Anterior cingulate cortex (tissue), 58 donors: Measurements from ENCODE around the gene MFSD2A.
"Not testable (repeated sequence)": the region's sequence is repeated elsewhere in the genome, so short reads cannot be mapped to it uniquely, and the experiment has no call there.

Experiments
- DNase-seq, 58 donors: peaks; one replicate each; lab custom pipeline; 2025; lab: John Stamatoyannopoulos, UW

Gene MFSD2A

GRCh38 chr1:39954870-39955546 lies at the start of gene MFSD2A:
MFSD2A (plus strand) TSS chr1:39955145; CDS start chr1:39955293, 148 bp downstream.
- peak; percentile 60 to 96 (median 91) for DNase-seq

DNA sequence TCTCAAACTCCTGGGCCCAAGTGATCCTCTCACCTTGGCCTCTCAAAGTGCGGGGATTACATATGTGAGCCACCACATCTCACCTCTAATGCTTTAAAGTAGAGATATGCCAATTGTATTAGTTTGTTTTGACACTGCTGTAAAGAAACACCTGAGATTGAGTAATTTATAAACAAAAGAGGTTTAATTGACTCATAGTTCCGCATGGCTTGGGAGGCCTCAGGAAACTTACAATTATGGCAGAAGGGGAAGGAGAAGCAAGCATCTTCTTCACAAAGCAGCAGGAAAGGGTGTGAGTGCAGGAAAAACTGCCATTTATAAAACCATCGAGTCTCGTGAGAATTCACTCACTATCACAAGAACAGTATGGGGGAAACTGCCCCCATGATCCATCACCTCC lies 49.8 kb upstream of the MFSD2A start:
- no peak for DNase-seq

DNA sequence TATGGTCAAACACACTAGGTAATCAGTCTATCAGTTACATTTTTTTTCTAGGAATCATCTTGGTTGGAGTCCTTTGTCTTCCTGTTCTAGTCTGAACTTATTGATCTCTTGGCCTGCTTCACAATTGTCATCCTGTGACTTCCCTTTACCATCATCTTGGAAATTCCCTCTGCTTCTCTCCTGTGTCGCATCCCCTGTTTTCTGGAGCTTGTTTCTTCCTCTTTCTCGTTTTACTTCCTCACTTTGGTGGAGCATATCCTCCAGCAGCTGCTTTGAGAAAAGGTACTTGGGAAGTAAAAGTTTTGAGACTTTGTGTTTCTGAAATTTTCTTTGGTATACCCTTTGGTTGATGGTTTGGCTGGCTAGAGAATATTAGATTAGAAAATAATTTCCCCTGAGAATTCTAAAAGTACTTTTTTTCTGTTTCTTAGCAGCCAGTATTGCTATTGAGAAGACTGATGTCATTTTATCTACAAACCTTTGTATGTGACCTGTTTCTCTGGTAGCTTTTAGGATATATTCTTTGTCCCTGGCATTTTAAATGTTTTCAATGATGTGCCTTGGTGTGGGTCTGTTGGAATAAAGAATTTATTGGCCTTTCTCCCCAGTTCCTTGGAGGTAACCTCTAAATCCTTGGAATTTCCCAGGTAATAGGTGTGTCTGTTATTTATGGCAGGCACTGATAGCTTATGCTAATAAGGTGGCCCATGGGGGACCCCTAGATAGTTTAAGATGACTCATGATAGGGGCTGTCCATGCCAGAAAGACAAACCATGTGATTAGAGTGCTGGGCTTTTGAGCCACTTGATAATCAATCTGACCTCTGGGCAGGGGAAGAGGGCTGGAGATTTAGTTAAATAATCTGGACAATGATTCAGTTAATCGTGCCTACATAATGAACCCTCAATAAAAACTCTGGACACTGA lies 47.2 kb upstream of the MFSD2A start:
- no peak for DNase-seq

GRCh38 chr1:39908534-39908933 lies 46.4 kb upstream of the MFSD2A start:
- DNase-seq, result no peak

- no peak for DNase-seq
These were observed 44.7 kb upstream of the MFSD2A start for GRCh38 chr1:39910263-39910662.

DNA sequence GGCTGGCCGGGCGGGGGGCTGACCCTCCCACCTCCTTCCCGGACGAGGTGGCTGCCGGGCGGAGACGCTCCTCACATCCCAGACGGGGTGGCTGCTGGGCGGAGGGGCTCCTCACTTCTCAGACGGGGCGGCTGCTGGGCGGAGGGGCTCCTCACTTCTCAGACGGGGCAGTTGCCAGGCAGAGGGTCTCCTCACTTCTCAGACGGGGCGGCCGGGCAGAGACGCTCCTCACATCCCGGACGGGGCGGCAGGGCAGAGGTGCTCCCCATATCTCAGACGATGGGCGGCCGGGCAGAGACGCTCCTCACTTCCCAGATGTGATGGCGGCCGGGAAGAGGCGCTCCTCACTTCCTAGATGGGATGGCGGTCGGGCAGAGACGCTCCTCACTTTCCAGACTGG lies 41.8 kb upstream of the MFSD2A start:
- DNase-seq, result not testable (repeated sequence)

DNA sequence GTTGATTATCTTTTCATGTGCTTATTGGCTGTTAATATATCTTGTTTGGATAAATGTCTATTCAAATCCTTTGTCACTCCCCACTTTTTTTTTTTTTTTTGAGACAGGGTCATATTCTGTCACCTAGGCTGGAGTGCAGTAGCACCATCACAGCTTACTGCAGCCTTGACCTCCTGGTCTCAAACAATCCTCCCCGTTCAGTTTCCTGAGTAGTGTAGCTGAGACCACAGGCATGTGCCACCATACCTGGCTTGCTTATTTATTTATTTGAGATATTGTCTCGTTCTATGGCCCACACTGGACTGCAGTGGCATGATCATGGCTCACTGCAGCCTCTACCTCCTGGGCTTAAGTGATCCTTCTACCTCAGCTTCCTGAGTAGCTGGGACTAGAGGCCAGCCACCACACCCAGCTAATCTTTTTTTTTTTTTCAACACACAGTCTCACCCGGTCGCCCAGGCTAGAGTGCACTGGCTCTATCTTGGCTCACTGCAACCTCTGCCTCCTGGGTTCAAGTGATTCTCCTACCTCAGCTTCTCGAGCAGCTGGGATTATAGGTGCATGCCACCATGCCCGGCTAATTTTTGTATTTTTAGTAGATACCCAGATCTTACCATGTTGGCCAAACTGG lies 39.3 kb upstream of the MFSD2A start:
- DNase-seq, result no peak

DNA sequence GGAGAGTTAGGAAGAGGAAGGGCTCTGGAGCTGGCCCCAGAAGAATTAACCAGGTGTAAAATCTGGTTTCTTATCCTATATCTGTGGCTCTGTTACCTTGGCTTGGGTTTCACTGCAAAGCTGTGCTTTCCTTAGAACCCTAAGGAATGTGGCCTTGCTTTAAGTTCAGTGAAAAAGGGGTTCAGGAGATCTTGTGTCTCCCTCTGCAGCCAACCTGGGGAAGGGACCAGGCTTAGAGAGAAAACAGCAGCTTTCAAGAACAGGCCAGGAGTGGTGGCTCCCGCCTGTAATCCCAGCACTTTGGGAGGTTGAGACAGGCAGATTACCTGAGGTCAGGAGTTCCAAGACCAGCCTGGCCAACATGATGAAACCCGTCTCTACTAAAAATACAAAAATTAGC lies 37.1 kb upstream of the MFSD2A start:
- no peak for DNase-seq

DNA sequence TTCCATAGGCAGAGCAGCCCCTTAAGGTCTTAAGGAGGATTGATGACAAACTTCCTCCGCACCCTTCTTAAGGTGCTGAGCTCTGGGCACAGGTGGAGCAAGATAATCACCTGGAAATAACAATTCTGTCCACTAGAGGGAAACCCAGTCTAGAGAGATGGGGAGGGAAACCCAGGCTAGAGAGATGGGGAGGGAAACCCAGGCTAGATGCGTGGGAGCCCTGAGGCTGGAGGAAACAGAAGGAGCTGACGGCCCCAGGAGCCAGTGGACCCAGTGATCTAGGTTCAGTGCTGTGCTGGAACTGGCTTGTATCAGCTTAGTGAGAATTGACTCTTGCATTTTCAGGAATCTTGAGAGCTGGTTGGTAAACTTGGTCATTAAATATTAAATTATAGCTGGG lies 35.4 kb upstream of the MFSD2A start:
- DNase-seq, result peak in 18 of 58 donors; percentile 4 to 44 (median 16)

DNA sequence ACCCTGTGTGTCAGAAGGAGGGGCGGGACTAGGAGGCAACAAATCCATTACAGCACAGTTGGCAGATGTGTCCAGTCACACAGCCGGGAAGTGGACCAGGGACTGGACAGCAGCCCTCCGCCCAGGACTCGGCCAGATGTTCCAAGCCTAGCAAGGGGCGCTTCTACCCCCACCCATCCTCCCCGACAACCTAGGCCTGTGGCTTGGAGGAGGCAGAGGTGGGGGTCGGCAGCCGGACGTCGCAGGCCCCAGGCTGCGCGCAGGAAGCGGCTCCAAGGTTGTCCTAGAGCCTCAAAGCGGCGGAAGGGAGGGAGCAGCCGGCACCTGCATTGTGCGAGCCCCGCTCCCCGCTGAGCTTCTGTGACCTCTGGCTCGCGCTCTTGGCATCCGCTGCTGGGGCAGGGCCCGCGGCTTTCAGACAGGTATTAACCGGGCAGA lies 32.7 kb upstream of the MFSD2A start:
- no peak for DNase-seq

DNA sequence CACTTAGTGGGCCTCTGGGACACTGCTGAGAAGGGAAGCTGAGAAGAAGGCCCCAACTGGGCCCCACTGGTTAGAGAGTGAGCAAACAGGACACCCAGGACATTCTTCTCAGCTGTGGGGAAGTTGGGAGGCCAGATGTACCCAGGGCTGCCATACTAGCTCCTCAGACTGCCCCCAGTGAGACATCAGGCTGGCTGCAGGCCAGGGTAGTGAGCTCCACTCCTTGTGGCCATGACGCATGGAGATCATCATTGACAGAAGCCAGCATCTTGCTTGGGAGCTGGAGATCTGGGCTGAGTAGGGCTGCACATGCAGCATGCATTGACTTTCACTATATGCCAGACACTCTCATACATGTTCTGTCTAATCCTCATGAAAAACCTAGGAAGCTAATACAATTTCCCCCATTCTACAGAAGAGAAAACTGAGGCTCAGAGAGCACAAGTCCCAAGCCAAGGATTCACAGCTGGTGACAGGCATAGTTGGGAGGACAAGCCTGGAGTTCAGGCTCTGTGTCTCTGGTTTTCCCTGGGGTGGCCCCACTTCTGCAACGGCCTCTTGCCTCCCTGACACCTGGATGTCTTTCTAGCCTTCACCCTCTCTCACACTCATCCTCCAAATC lies 29.1 kb upstream of the MFSD2A start:
- DNase-seq, result no peak

DNA sequence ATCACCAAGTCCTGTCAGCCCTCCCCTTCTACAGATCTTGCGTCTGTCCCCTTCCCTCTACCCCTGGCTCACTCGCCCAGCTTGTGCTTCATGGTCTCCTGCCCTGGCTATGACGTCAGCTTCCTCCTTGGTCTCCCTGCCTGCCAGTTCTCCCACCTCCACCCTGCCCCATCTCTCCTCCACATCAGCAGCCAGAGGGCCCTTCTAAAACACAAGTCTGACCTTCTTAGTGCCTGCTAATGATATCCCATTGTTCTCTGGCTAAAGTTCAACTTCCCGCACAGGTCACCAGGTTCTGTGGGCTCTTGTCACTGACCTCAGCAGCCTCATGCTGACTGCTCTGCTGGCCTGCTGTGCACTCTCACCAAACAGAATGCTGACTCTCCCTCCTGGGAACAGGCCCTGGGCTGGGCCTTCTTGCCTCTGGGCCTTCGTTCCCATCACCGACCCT lies 28.6 kb upstream of the MFSD2A start:
- DNase-seq, result no peak

GRCh38 chr1:39926820-39927219 lies 28.1 kb upstream of the MFSD2A start:
- DNase-seq, result no peak

- no peak for DNase-seq
These were observed 27.4 kb upstream of the MFSD2A start for GRCh38 chr1:39927538-39927937.

- no peak for DNase-seq
These were observed 25.9 kb upstream of the MFSD2A start for GRCh38 chr1:39928809-39929587.

GRCh38 chr1:39933956-39934941 lies 20.7 kb upstream of the MFSD2A start:
- DNase-seq, result peak in 11 of 58 donors; percentile 5 to 35 (median 12)

DNA sequence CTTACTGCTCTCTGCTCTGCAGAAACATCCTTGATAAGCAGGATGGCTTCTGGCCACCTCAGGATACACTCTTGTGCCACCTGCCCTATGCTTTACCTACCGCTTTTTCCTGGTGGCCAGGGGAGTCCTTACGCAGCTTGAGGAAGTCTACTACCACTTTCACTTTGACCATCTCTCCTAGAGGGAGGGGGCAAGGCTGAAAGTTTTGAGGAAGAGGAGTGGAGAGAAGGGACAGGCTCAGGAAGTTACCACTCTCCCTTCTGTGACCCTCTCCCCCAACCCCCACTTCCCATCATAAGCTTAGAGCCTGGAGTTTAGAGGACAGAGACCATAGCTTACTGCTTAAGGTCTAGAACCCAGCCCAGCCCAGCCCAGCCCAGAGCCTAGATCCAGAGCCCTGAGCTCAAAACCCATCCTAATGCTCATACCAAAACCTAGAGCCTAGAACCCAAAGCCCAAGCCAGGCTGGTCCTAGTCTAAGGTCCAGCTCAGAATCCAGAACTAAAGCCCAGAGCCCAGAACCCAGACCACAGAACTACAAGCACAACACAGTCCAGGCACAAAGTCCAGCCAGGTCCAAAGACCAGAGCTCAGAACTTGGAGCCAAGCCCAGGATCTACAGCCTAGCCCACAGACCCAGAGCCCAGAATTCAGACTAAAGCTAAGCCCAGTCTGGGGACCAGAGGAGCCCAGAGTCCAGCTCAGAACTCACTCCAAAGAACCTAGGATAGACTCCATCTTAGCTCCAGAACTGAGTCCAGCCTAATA lies 18.0 kb upstream of the MFSD2A start:
- peak in 5 of 58 donors; percentile 4 to 45 (median 19) for DNase-seq

DNA sequence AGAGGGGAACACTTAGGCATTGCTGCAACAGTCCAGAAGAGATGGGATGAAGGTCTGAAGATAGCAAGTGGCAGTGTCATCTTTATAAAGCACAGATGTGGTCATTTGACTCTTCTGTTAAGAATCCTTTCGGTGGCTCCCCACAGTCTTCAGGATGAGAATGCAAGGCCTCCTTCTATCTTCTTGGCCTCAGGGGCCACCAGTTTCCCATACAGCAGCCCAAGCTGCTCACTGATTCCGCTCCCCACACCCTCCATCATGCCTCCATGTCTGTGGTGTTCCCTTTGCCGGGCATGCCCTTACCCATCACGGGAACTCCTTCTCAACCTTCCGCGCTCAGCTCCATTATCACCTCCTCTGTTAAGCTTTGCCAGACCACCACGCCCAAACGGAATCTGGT lies 16.1 kb upstream of the MFSD2A start:
- no peak for DNase-seq
